Caco-2 (cell line): ENCODE results near the gene ANGEL2. TPM values are rescaled to one million over a fixed set of nuclear protein-coding genes. Genes with fewer than 3 reads are reported as not detected.

ENCODE experiments used
- BruUV-seq: library from RNA; stranded (reverse); fragments of 400-500 nt; replicated peaks from 2 replicates; lab custom pipeline; 2021; lab: Mats Ljungman, UMichigan
- CTCF ChIA-PET: fragments of 300-600 bp; sonication (Branson Sonifier 250); formaldehyde crosslinking; loops from one replicate; lab custom pipeline; 2022; ENCODE audit warnings: antibody characterized with exemption; lab: Charles Lee
- POLR2A ChIA-PET: fragments of 300-600 bp; sonication (Branson Sonifier 250); formaldehyde crosslinking; loops from one replicate; lab custom pipeline; 2022; ENCODE audit warnings: antibody characterized with exemption; lab: Charles Lee
- DNase-seq, 2 experiments: peaks; one replicate each; pipeline versions ENCODE4 v3.0.0 to v3.0.0-alpha.2; 2020 to 2022
- H3K27me3 ChIP-seq: replicated peaks from 2 replicates; pipeline ENCODE4 v1.6.0; 2011; ENCODE audit warnings: low read length; ENCODE audit not compliant: control insufficient read depth, insufficient read depth
- H3K36me3 ChIP-seq: 2 replicates; pipeline ENCODE4 v1.5.1; 2011; ENCODE audit warnings: low read length; ENCODE audit not compliant: control insufficient read depth, insufficient read depth
- H3K4me1 ChIP-seq: fragments of 250-450 bp; sonication (Bioruptor Pico); 2 replicates; pipeline ENCODE4 v1.5.1; 2020; ENCODE audit warnings: mild to moderate bottlenecking
- H3K4me3 ChIP-seq: 2 replicates; pipeline ENCODE4 v1.5.1; 2011; ENCODE audit warnings: low read depth, mild to moderate bottlenecking, control low read depth, low read length
- H3K9me3 ChIP-seq: fragments of 250-450 bp; sonication (Bioruptor Pico); 2 replicates; pipeline ENCODE4 v1.5.1; 2020; ENCODE audit warnings: mild to moderate bottlenecking, moderate library complexity
- H3K27ac Mint-ChIP-seq: one replicate; pipeline ENCODE4 v1.8.0; 2022; ENCODE audit warnings: mixed read lengths; ENCODE audit not compliant: unreplicated experiment
- H3K27me3 Mint-ChIP-seq: one replicate; pipeline ENCODE4 v1.8.0; 2022; ENCODE audit warnings: mixed read lengths; ENCODE audit not compliant: insufficient read depth, unreplicated experiment
- H3K36me3 Mint-ChIP-seq: one replicate; pipeline ENCODE4 v1.8.0; 2022; ENCODE audit warnings: mild to moderate bottlenecking, mixed read lengths; ENCODE audit not compliant: insufficient read depth, unreplicated experiment
- H3K4me1 Mint-ChIP-seq: one replicate; pipeline ENCODE4 v1.8.0; 2022; ENCODE audit warnings: low read depth, mixed read lengths; ENCODE audit not compliant: unreplicated experiment
- H3K4me3 Mint-ChIP-seq: one replicate; pipeline ENCODE4 v1.8.0; 2022; ENCODE audit warnings: mild to moderate bottlenecking, moderate library complexity, mixed read lengths; ENCODE audit not compliant: unreplicated experiment
- H3K9me3 Mint-ChIP-seq: one replicate; pipeline ENCODE4 v1.8.0; 2022; ENCODE audit warnings: mixed read lengths; ENCODE audit not compliant: unreplicated experiment
- CTCF ChIP-seq, 2 experiments: fragments of 200-600 bp in 1 of 2; IDR thresholded peaks; 1 replicate in 1 of 2; 2 replicates in 1 of 2; pipeline versions ENCODE4 v1.5.1 to v1.8.0; 2011 to 2022; ENCODE audit warnings: antibody characterized with exemption in 1 of 2, control low read depth in 1 of 2, inconsistent platforms in 1 of 2, low read depth in 1 of 2, low read length in 1 of 2, mild to moderate bottlenecking in 1 of 2, moderate library complexity in 1 of 2; ENCODE audit not compliant: insufficient read depth in 1 of 2, severe bottlenecking in 1 of 2, unreplicated experiment in 1 of 2
- intact Hi-C: fragments of 100-400 bp; cut with micrococcal nuclease; formaldehyde crosslinking; loops from one replicate; pipeline ENCODE4 v1.10.0; 2022; ENCODE audit not compliant: unreplicated experiment
- total RNA-seq: library from RNA; stranded (reverse); gene quantifications from 2 replicates; pipeline ENCODE4 v1.2.3, GENCODE V29; 2022

ANGEL2 gene
- total RNA-seq, 1 experiment from 2014 or later, result 34.8 TPM

GRCh38 chr1:212971312-212971711 is 44.4 kb downstream of the ANGEL2 start:
- Histone ChIP-seq H3K4me3 (no peak overlapping the region), H3K27me3 (no peaks in the 10 kb centered on the region), H3K4me1 (no peaks in the 10 kb centered on the region), H3K9me3 (no peaks in the 10 kb centered on the region), H3K36me3 (no peaks in the 10 kb centered on the region)
- intact Hi-C loops, result no loop called here
- Mint-ChIP-seq H3K36me3 (no peaks in the 10 kb centered on the region), H3K4me3 (no peak overlapping the region), H3K4me1 (peaks cover 6% of the 10 kb centered on the region), H3K27me3 (no peaks in the 10 kb centered on the region), H3K9me3 (no peaks in the 10 kb centered on the region), H3K27ac (no peak overlapping the region)
- no peak for TF ChIP-seq CTCF (IDR thresholded peaks at IDR 0.05; ENCODE audit: insufficient read depth in 1 of 2, low read depth in 1 of 2, low read length in 1 of 2, severe bottlenecking in 1 of 2, unreplicated experiment in 1 of 2)
- peak in 1 of 2 experiments; percentile 7 for DNase-seq
- ChIA-PET POLR2A (no interaction called here), CTCF (no interaction called here)
- BruUV-seq, result no TSS peak

GRCh38 chr1:212970085-212970484 is 45.6 kb downstream of the ANGEL2 start:
- DNase-seq, result no peak
- intact Hi-C loops, result no loop called here
- no peaks in the 10 kb centered on the region for H3K9me3 ChIP-seq
- no peaks in the 10 kb centered on the region for H3K36me3 ChIP-seq
- Mint-ChIP-seq H3K27ac (no peak overlapping the region), H3K4me1 (peaks cover 6% of the 10 kb centered on the region), H3K36me3 (no peaks in the 10 kb centered on the region), H3K9me3 (no peaks in the 10 kb centered on the region), H3K27me3 (no peaks in the 10 kb centered on the region), H3K4me3 (no peak overlapping the region)
- ChIA-PET POLR2A (no interaction called here), CTCF (no interaction called here)
- no peaks in the 10 kb centered on the region for H3K27me3 ChIP-seq
- BruUV-seq, result no TSS peak
- H3K4me3 ChIP-seq, result no peak overlapping the region
- H3K4me1 ChIP-seq, result no peaks in the 10 kb centered on the region
- TF ChIP-seq CTCF (IDR thresholded peaks at IDR 0.05; ENCODE audit: insufficient read depth in 1 of 2, low read depth in 1 of 2, low read length in 1 of 2, severe bottlenecking in 1 of 2, unreplicated experiment in 1 of 2), result no peak

- no peaks in the 10 kb centered on the region for H3K9me3 Mint-ChIP-seq
- no peak overlapping the region for H3K4me3 Mint-ChIP-seq
- H3K4me1 ChIP-seq, result no peaks in the 10 kb centered on the region
- H3K27me3 Mint-ChIP-seq, result no peaks in the 10 kb centered on the region
- H3K27me3 ChIP-seq, result no peaks in the 10 kb centered on the region
- no peaks in the 10 kb centered on the region for H3K36me3 ChIP-seq
- intact Hi-C loops, result no loop called here
- peaks cover 6% of the 10 kb centered on the region for H3K4me1 Mint-ChIP-seq
- ChIA-PET POLR2A (no interaction called here), CTCF (interaction anchor here (0.6 kb wide), 1 partner anchor 487 kb away, joined by 4 read pairs; no protein-coding TSS in a partner anchor)
- no peaks in the 10 kb centered on the region for H3K36me3 Mint-ChIP-seq
- H3K9me3 ChIP-seq, result no peaks in the 10 kb centered on the region
- no peak for TF ChIP-seq CTCF (IDR thresholded peaks at IDR 0.05; ENCODE audit: insufficient read depth in 1 of 2, low read depth in 1 of 2, low read length in 1 of 2, severe bottlenecking in 1 of 2, unreplicated experiment in 1 of 2)
- no TSS peak for BruUV-seq
- peak in 1 of 2 experiments; percentile 2 for DNase-seq
- H3K27ac Mint-ChIP-seq, result no peak overlapping the region
- no peak overlapping the region for H3K4me3 ChIP-seq
Observed at GRCh38 chr1:212968368-212968863, 47.3 kb downstream of the ANGEL2 start.
